Hepatic stellate cell (primary cell): ENCODE data around the gene RABAC1.
"Not testable (repeated sequence)": the region's sequence is repeated elsewhere in the genome, so short reads cannot be mapped to it uniquely, and the experiment has no call there.

Experiments
- DNase-seq: peaks from one replicate; pipeline ENCODE4 v3.0.0; 2011; ENCODE audit warnings: low spot score

RABAC1 gene

DNA sequence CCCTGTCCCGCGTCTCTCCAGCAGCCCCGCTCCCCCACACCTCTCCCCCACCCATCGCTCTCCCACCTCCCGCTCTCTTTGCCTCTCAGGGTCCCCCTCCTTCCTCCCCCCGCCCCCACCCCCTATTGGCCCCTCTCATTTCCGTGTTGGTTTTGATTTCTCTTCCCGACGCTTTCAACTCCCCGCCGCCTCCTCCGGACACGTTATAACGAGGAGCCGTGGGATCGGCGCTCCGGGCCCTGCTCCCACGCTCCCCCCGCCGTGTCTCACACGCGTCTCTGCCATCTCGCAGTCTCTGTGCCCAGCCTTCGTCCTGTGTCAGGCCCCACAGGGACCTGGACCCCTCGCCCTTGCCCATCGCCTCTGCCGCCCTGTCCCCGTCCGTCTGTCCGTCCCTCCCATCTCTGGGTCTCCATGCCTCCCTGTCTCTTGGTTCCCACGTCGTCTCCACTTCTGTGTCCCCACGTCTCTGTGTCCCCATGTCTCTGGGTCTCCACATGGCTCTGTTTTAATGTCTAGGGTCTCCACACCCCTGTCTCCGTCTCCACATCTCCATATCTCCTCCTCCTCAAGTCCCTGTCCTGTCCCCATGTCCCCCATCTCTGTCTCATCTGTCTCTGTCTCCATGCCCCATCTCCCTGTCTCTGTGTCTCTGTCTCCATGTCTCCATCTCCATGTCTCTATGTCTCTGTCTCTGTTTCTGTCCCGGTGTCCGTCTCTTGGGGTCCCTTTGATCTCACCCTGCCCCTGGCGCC is 43.9 kb downstream of the RABAC1 start:
- no peak for DNase-seq

DNA sequence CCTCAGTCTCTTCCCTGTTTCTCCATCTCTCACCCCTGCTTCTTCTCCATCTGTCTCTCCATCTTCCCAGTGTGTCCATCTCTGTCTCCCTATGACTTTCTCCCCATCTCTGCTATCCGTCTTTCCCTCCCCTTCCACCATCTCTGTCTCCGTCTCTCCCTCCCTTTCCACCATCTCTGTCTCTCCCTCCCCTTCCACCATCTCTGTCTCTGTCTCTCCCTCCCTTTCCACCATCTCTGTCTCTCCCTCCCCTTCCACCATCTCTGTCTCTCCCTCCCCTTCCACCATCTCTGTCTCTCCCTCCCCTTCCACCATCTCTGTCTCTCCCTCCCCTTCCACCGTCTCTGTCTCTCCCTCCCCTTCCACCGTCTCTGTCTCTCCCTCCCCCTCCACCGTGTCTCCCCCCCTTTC is 44.7 kb downstream of the RABAC1 start:
- not testable (repeated sequence) for DNase-seq

GRCh38 chr19:41913538-41914423 is 45.3 kb downstream of the RABAC1 start:
- no peak for DNase-seq

GRCh38 chr19:41912899-41913537 is 46.1 kb downstream of the RABAC1 start:
- no peak for DNase-seq

DNA sequence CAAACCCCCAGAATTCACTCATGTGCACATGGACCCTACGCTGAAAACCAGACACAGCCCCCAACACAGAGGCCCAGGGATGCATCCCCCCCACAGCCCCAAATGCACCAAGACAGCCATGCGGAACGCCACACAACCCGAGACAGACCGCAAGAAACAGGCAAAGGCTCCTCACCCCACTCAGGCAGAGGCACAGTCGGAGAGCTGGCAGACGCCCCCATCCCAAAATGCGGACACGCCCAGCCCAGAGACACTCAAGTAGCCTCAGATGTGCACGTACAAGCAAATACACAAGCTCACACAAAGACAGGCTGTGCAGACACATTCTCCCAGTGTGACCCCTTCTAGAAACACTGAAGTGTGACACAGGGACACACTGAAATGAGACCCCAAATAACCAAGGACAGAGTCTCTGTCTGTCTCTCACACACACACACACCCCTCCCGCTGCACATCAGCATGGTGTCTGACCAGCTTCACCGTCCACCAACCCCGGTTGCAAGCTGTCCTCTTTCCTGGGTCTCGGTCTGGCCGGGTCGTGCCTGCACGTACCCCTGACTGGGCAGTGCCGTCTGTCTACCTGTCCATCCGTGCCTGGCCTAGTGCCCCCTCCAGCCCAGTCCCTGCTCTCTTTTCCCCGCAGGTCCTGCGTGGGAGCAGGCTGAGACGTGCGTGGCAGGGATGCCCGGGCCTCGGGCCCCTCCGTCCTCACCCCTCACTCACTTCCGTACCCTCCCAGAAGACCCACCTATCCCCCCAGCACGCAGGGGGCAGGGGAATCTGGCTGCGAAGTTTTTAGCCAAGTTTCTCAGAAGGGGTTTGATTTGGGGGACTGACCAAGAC is 47.0 kb downstream of the RABAC1 start:
- DNase-seq, result no peak

DNA sequence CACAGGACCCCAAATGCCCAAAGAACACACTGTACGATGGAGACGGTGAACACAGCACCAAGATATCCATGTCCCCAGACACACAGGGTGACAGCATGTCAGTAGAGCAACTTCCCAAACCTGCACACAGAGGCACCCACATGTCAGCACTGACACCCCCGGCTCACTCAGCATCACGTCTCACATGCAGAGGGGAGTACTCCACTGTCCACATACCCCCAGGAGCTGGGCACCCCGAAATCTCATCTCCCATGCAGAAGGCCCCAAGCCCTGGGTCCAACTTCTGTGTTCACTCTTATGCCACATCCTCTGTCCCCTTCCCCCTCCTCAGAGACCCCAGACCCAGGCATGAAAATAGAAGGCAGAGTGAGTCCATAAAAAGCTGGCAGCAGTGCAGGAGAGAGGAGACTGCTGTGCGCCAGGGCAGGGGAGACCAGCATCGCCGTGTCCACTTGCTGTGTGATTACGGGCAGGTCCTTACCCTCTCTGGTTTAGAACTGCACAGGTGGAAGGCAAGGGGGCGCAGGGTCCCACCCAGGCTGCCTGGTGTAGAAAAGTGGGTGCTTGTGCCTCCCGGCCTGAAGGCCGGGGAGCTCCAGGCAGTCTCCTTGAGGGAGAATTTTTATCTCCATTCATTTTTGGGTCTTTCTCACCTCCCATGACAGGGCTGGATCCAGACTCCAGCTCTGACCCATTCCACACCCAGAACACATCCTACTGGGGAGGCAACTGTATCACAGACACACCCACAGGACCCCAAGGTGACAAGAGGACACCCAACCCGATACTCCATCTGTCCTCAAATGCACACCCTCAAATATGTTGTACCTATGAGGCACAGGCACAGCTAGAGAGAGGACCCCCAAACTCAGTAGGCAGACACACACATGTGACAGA is 47.9 kb downstream of the RABAC1 start:
- DNase-seq, result no peak

GRCh38 chr19:41910240-41910991 is 48.7 kb downstream of the RABAC1 start:
- DNase-seq, result no peak

- DNase-seq, result no peak
Observed at GRCh38 chr19:41909706-41910105, 49.4 kb downstream of the RABAC1 start.

DNA sequence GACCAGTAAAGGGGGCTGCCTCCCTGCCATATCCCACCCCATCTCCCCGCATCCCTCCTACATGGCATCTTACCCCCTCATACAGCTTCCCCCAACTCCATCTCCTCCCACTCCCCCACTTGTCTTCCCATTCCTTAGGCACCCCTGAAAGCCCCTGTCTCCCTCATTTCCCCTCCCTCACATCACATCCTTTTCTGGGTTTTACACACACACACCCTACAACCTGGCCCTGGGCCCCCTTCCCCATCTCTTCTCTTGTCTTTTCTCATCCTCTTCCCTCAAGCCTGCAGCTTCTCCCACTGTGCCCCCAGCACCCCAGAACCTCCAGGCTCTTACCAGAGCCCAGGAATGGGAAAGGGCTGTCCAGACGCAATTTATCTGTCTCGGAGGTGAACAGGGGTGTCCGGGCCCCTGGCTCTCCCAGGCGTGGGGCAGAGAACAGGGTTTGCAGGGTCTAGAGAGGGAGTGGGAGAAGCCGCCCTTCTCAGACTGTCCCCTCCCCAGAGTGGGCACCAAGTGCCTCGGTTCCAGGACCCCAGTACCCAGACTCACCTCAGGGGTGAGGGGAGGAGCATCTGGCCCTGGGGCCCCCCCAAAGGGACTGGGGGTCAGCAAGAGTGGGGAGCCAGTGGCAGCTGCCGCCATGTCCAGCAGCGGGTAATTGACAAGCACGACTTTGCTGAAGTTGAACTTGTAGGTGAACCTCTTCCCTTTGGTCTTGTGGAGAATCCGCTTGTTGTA is 50.2 kb downstream of the RABAC1 start:
- DNase-seq, result no peak

- DNase-seq, result no peak
Observed at GRCh38 chr19:41907994-41908615, 51.0 kb downstream of the RABAC1 start.

DNA sequence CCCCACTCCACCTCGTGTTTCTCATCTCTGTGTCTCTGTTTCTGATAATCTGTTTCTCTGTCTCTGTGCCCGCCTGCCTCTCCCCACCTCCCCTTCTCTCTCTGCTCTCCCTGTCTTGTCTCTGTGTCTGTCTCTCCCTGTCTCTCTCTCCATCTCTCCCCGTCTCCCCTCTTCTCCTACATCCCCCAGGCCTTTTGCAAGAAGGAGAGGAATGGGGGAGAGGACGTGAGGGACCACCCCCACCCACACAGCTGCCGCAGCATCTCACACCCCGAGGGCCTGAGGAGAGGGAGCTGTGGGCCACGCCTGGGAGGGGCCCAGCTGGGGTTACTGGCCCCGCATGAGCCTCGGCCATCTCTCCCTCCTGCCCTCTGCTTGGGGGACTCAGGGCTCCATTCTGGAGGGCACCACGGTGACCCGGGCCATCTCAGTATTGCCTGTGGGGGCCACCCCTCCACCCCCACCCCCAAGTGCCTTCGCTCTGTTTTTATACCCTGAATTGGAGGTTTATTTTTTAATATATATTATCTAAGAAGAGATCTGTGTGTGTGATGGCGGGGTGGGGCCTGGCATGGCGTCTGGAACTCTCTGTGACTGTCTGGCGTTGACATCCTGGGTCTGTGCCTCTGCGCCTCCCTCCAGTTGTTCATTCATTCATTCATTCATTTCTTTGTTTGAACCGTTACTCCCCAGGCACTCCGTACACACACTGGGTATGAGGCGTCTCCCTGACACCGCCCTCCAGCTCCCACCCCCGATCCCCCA is 52.0 kb downstream of the RABAC1 start:
- no peak for DNase-seq
